ENCODE data around the gene SPRR1B.
"Not testable (repeated sequence)": the region's sequence is repeated elsewhere in the genome, so short reads cannot be mapped to it uniquely, and the experiment has no call there.

SPRR1B gene

DNA sequence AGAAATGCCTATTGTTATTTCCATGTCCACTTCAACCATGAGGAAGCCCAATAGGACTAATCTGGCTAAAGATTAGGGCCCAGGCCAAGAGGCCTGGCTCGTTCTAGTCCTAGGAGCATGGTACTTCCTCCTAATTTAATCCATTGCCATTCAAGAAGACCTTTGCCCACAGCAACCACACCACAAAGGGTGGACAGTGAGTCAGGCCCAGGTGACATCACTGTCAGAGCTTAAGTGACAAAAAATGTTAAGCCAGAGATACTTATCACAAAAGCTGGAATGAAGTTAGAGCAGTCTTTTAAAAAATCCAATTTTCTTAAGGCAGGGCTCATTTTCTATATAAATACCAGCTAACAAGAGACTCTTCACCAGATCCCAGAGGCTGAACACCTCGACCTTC lies 29.6 kb upstream of the SPRR1B start, which contains the start of gene SPRR3:
TSS of gene SPRR3 (plus strand) at position 368 of the 400 bp plus-strand sequence. CDS start 1,272 bp downstream, outside the sequence.
- DNase-seq, result no peak
- Histone ChIP-seq H3K4me1 (no peaks in the 10 kb centered on the region), H3K4me3 (ENCODE audit: low read depth, low read length) (no peak within 1 kb of the TSS), H3K36me3 (no peaks in the 10 kb centered on the region), H3K9me3 (no peaks in the 10 kb centered on the region), H3K27me3 (no peaks in the 10 kb centered on the region)
- TF ChIP-seq, protein P1, sequence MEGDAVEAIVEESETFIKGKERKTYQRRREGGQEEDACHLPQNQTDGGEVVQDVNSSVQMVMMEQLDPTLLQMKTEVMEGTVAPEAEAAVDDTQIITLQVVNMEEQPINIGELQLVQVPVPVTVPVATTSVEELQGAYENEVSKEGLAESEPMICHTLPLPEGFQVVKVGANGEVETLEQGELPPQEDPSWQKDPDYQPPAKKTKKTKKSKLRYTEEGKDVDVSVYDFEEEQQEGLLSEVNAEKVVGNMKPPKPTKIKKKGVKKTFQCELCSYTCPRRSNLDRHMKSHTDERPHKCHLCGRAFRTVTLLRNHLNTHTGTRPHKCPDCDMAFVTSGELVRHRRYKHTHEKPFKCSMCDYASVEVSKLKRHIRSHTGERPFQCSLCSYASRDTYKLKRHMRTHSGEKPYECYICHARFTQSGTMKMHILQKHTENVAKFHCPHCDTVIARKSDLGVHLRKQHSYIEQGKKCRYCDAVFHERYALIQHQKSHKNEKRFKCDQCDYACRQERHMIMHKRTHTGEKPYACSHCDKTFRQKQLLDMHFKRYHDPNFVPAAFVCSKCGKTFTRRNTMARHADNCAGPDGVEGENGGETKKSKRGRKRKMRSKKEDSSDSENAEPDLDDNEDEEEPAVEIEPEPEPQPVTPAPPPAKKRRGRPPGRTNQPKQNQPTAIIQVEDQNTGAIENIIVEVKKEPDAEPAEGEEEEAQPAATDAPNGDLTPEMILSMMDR (IDR thresholded peaks at IDR 0.05; ENCODE audit: low read depth, low read length), result no peak

DNA sequence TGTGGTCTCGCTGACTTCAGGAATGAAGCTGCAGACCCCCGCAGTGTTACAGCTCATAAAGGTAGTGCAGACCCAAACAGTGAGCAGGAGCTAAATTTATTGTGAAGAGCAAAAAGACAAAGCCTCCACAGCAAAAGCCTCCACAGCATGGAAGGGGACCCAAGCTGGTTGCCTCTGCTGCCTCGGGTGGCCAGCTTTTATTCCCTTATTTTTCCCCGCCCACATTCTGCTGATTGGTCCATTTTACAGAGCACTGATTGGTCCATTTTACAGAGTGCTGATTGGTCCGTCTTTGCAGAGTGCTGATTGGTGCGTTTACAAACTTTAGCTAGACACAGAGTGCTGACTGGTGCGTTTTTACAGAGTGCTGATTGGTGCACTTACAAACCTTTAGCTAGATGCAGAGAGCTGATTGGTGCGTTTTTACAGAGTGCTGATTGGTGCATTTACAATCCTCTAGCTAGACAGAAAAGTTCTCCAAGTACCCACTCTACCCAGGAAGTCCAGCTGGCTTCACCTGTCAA lies 19.7 kb upstream of the SPRR1B start:
- not testable (repeated sequence) for H3K4me3 ChIP-seq (ENCODE audit: low read depth, low read length); H3K36me3 ChIP-seq; H3K9me3 ChIP-seq; H3K4me1 ChIP-seq; H3K27me3 ChIP-seq; DNase-seq

DNA sequence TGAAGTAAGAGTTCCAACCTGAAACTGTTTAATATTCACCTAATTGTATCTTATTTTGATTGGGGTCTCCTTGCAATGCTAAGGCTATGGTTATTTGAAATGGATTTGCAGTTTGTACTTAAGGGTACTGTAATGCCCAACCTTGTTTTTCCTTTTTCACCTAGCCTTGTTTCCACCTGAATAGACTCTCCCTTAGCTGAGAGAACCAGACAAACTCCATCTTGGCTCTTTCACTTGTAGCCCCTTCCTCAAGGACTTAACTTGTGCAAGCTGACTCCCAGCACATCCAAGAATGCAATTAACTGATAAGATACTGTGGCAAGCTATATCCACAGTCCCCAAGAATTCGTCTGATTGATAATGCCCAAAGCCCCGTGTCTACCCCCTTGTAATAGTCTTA lies 9.2 kb upstream of the SPRR1B start:
- H3K4me1 ChIP-seq; DNase-seq; H3K36me3 ChIP-seq; H3K4me3 ChIP-seq (ENCODE audit: low read depth, low read length); H3K27me3 ChIP-seq; H3K9me3 ChIP-seq: not testable (repeated sequence)

DNA sequence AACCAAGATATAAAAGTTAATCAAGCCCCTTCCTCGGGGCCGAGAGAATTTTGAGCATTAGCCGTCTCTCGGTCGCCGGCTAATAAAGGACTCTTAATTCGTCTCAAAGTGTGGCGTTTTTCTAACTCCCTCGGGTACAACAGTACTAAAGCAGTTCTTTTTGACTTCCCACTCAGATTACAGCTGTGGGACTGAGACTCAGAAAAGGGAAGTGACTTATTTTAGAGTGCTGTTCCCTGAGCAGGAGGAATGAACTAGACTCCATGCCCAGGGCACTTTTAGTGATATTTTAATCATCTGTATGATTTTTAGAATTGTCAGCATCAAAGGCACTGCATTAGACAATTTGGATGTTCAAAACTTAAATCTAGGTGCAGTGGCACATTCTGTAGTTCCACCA lies 8.7 kb upstream of the SPRR1B start:
- DNase-seq; H3K4me3 ChIP-seq (ENCODE audit: low read depth, low read length); H3K27me3 ChIP-seq; H3K9me3 ChIP-seq; H3K4me1 ChIP-seq; H3K36me3 ChIP-seq: not testable (repeated sequence)

DNA sequence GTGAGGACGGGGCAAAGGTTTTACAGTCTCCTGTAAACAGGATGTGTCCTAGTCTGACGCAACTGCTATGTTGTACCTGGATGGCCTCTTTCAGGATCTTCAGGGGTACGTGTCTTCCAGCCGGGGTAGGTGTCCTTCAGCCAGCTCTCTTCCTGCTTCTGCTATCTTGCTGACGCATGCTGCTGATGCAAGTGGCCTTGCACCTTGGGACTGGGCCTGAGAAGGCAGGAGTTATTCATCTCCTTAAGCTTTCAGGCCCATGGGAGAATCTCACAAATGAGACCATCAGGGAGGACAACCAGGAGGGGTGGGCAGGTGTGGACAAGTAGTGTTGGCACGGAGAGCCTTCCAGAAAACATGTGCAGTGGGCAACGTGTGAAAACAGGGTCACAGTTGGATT lies 7.9 kb upstream of the SPRR1B start:
- H3K36me3 ChIP-seq, result no peaks in the 10 kb centered on the region
- no peak overlapping the region for H3K4me3 ChIP-seq (ENCODE audit: low read depth, low read length)
- H3K27me3 ChIP-seq, result no peaks in the 10 kb centered on the region
- no peaks in the 10 kb centered on the region for H3K4me1 ChIP-seq
- DNase-seq, result no peak
- TF ChIP-seq, protein P1 (IDR thresholded peaks at IDR 0.05; ENCODE audit: low read depth, low read length), result no peak
- no peaks in the 10 kb centered on the region; the same call in 1 of the 2 replicates for H3K9me3 ChIP-seq

DNA sequence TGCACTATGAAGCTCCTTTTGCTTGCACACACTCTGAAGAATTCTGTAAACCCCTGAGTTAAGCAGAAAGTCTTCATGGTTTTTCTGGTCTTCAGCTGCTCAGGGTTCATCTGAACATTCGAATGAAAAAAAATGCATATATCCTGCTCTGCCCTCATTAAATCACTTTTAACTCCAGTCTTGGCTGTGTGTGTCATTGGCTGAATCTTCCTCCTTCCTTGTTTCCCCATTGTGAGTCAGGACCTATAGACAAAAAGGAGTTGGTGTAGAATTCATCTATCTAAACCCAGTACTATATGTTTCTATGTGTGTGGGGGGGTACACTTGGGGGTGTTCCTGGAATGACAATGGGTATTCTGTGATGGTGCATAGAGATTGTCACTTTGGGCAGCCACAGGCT lies 6.6 kb upstream of the SPRR1B start:
- Histone ChIP-seq H3K27me3 (no peaks in the 10 kb centered on the region), H3K4me1 (no peaks in the 10 kb centered on the region), H3K36me3 (no peaks in the 10 kb centered on the region), H3K4me3 (ENCODE audit: low read depth, low read length) (no peak overlapping the region), H3K9me3 (no peaks in the 10 kb centered on the region)
- TF ChIP-seq, protein P1 (IDR thresholded peaks at IDR 0.05; ENCODE audit: low read depth, low read length), result no peak
- DNase-seq, result no peak

DNA sequence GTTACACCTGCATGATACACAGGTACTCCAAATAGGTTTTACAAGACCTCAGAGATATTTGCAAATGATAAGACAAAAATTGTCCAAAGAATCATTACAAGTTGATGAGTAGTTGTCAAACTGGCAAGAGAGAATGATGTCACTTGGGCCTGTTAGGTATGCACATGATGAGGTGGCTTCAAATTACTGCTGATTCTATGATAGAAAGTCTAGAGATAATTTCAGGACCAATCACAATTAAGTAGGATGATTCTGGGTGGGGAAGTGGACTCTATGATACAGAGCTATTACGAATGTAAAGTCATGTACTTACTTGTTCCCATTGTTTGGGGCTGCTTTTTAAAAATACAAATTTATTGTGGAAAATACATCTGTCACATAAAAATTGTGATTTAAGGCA lies 5.2 kb upstream of the SPRR1B start:
- Histone ChIP-seq H3K27me3 (no peaks in the 10 kb centered on the region), H3K36me3 (no peaks in the 10 kb centered on the region), H3K4me1 (no peaks in the 10 kb centered on the region), H3K9me3 (no peaks in the 10 kb centered on the region), H3K4me3 (ENCODE audit: low read depth, low read length) (no peak overlapping the region)
- DNase-seq, result no peak
- TF ChIP-seq, protein P1 (IDR thresholded peaks at IDR 0.05; ENCODE audit: low read depth, low read length), result no peak

DNA sequence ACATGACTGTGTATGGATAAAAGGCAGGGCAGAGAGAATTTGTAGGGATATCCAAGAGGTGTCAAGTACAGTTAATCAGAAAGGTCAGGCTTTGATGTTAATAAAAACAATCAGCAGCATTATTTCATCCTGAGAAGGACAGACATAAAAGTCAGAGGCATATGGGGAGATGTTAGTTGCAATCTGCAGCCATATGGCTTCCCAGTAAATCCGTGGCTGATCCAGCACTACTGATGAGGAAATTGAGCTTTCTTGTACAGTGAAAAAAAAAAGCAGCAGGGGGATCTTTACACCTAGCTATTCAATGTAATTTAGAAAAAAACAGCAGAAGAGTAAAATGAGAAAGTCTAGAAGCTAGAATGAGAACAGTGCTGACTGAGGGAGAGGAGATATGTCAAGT lies 2.2 kb upstream of the SPRR1B start:
- H3K4me3 ChIP-seq (ENCODE audit: low read depth, low read length), result no peak overlapping the region
- no peaks in the 10 kb centered on the region for H3K9me3 ChIP-seq
- TF ChIP-seq, protein P1 (IDR thresholded peaks at IDR 0.05; ENCODE audit: low read depth, low read length), result no peak
- no peaks in the 10 kb centered on the region for H3K36me3 ChIP-seq
- H3K27me3 ChIP-seq, result no peaks in the 10 kb centered on the region
- no peaks in the 10 kb centered on the region for H3K4me1 ChIP-seq
- no peak for DNase-seq

Measured in BE2C (cell line).